Measurements from ENCODE around the gene SLC9A8.

SLC9A8 gene

GRCh38 chr20:49907405-49908257, 95.0 kb downstream of the SLC9A8 start:
- Mint-ChIP-seq H3K36me3 (ENCODE audit: low read depth) (peaks cover 82% of the 10 kb centered on the region), H3K27ac (no peak overlapping the region), H3K27me3 (no peaks in the 10 kb centered on the region), H3K4me1 (ENCODE audit: low read depth) (peaks cover 7% of the 10 kb centered on the region), H3K9me3 (no peaks in the 10 kb centered on the region), H3K4me3 (no peak overlapping the region)
- DNase-seq = no peak

- no peak for DNase-seq
- H3K4me1 Mint-ChIP-seq (ENCODE audit: low read depth) = peaks cover 12% of the 10 kb centered on the region
- H3K9me3 Mint-ChIP-seq = no peaks in the 10 kb centered on the region
- no peak overlapping the region for H3K4me3 Mint-ChIP-seq
- peaks cover 79% of the 10 kb centered on the region for H3K36me3 Mint-ChIP-seq (ENCODE audit: low read depth)
- H3K27me3 Mint-ChIP-seq = no peaks in the 10 kb centered on the region
- H3K27ac Mint-ChIP-seq = no peak overlapping the region
Observed at GRCh38 chr20:49908258-49908565, 95.6 kb downstream of the SLC9A8 start.

- no peak overlapping the region for H3K27ac Mint-ChIP-seq
- H3K4me3 Mint-ChIP-seq = no peak overlapping the region
- H3K9me3 Mint-ChIP-seq = no peaks in the 10 kb centered on the region
- H3K36me3 Mint-ChIP-seq (ENCODE audit: low read depth) = peaks cover 69% of the 10 kb centered on the region
- peaks cover 26% of the 10 kb centered on the region for H3K4me1 Mint-ChIP-seq (ENCODE audit: low read depth)
- DNase-seq = no peak
- no peaks in the 10 kb centered on the region for H3K27me3 Mint-ChIP-seq
Observed at GRCh38 chr20:49909499-49910339, 97.1 kb downstream of the SLC9A8 start.

GRCh38 chr20:49910340-49910706, 97.7 kb downstream of the SLC9A8 start:
- Mint-ChIP-seq H3K36me3 (ENCODE audit: low read depth) (peaks cover 65% of the 10 kb centered on the region), H3K4me1 (ENCODE audit: low read depth) (peaks cover 26% of the 10 kb centered on the region), H3K27ac (no peak overlapping the region)

GRCh38 chr20:49913399-49914047, 100.9 kb downstream of the SLC9A8 start:
- no peaks in the 10 kb centered on the region for H3K9me3 Mint-ChIP-seq
- H3K4me3 Mint-ChIP-seq = peak overlapping the region; percentile 99
- H3K4me1 Mint-ChIP-seq (ENCODE audit: low read depth) = peaks cover 39% of the 10 kb centered on the region
- no peaks in the 10 kb centered on the region for H3K27me3 Mint-ChIP-seq
- DNase-seq = no peak
- H3K36me3 Mint-ChIP-seq (ENCODE audit: low read depth) = peaks cover 41% of the 10 kb centered on the region
- peak overlapping the region; percentile 37 for H3K27ac Mint-ChIP-seq

More at GRCh38 chr20:49910340-49910706, 97.7 kb downstream of the SLC9A8 start:
- Mint-ChIP-seq H3K4me3 (no peak overlapping the region), H3K9me3 (no peaks in the 10 kb centered on the region), H3K27me3 (no peaks in the 10 kb centered on the region)
- no peak for DNase-seq

GRCh38 chr20:49914310-49915117, 101.9 kb downstream of the SLC9A8 start:
- peaks cover 39% of the 10 kb centered on the region for H3K4me1 Mint-ChIP-seq (ENCODE audit: low read depth)
- no peaks in the 10 kb centered on the region for H3K27me3 Mint-ChIP-seq
- peak overlapping the region; percentile 100 for H3K27ac Mint-ChIP-seq
- peaks cover 33% of the 10 kb centered on the region for H3K36me3 Mint-ChIP-seq (ENCODE audit: low read depth)
- no peak for DNase-seq
- H3K4me3 Mint-ChIP-seq = peak overlapping the region; percentile 99
- no peaks in the 10 kb centered on the region for H3K9me3 Mint-ChIP-seq

GRCh38 chr20:49915118-49915379, 102.4 kb downstream of the SLC9A8 start:
- Mint-ChIP-seq H3K36me3 (ENCODE audit: low read depth) (peaks cover 27% of the 10 kb centered on the region), H3K27ac (peak overlapping the region; percentile 100), H3K4me3 (peak overlapping the region; percentile 99), H3K9me3 (no peaks in the 10 kb centered on the region), H3K4me1 (ENCODE audit: low read depth) (peaks cover 39% of the 10 kb centered on the region), H3K27me3 (no peaks in the 10 kb centered on the region)
- no peak for DNase-seq

- peak; percentile 95 for DNase-seq
- Mint-ChIP-seq H3K4me3 (peak within 1 kb of the TSS; percentile 99), H3K27me3 (no peaks in the 10 kb centered on the region), H3K4me1 (ENCODE audit: low read depth) (peaks cover 39% of the 10 kb centered on the region), H3K27ac (peak within 1 kb of the TSS; percentile 100), H3K36me3 (ENCODE audit: low read depth) (peaks cover 22% of the 10 kb centered on the region), H3K9me3 (no peaks in the 10 kb centered on the region)
Observed at GRCh38 chr20:49915380-49916145, 102.9 kb downstream of the SLC9A8 start, which contains the start of gene SPATA2. SPATA2 (minus strand) TSS chr20:49915529; CDS start chr20:49908490, 7,039 bp downstream.

- Mint-ChIP-seq H3K27ac (peak overlapping the region; percentile 100), H3K36me3 (ENCODE audit: low read depth) (peaks cover 18% of the 10 kb centered on the region), H3K27me3 (no peaks in the 10 kb centered on the region), H3K9me3 (no peaks in the 10 kb centered on the region), H3K4me1 (ENCODE audit: low read depth) (peaks cover 36% of the 10 kb centered on the region), H3K4me3 (peak overlapping the region; percentile 99)
- peak; percentile 37 for DNase-seq
Observed at GRCh38 chr20:49916146-49917002, 103.7 kb downstream of the SLC9A8 start.

- H3K27me3 Mint-ChIP-seq = no peaks in the 10 kb centered on the region
- peaks cover 13% of the 10 kb centered on the region for H3K36me3 Mint-ChIP-seq (ENCODE audit: low read depth)
- DNase-seq = no peak
- peaks cover 24% of the 10 kb centered on the region for H3K4me1 Mint-ChIP-seq (ENCODE audit: low read depth)
- no peak overlapping the region for H3K27ac Mint-ChIP-seq
- no peak overlapping the region for H3K4me3 Mint-ChIP-seq
- H3K9me3 Mint-ChIP-seq = no peaks in the 10 kb centered on the region
Observed at GRCh38 chr20:49918446-49918845, 105.8 kb downstream of the SLC9A8 start.

- H3K27me3 Mint-ChIP-seq = no peaks in the 10 kb centered on the region
- H3K27ac Mint-ChIP-seq = no peak overlapping the region
- H3K9me3 Mint-ChIP-seq = no peaks in the 10 kb centered on the region
- H3K4me3 Mint-ChIP-seq = no peak overlapping the region
- peaks cover 19% of the 10 kb centered on the region for H3K4me1 Mint-ChIP-seq (ENCODE audit: low read depth)
- H3K36me3 Mint-ChIP-seq (ENCODE audit: low read depth) = peaks cover 13% of the 10 kb centered on the region
- DNase-seq = no peak
Observed at GRCh38 chr20:49919009-49919408, 106.4 kb downstream of the SLC9A8 start.

- Mint-ChIP-seq H3K9me3 (no peaks in the 10 kb centered on the region), H3K27me3 (no peaks in the 10 kb centered on the region), H3K36me3 (ENCODE audit: low read depth) (peaks cover 11% of the 10 kb centered on the region), H3K4me1 (ENCODE audit: low read depth) (peaks cover 14% of the 10 kb centered on the region), H3K27ac (no peak overlapping the region), H3K4me3 (no peak overlapping the region)
- DNase-seq = no peak
Observed at GRCh38 chr20:49919461-49919860, 106.8 kb downstream of the SLC9A8 start.

- DNase-seq = peak; percentile 7
- H3K4me3 Mint-ChIP-seq = no peak overlapping the region
- H3K27ac Mint-ChIP-seq = no peak overlapping the region
- H3K9me3 Mint-ChIP-seq = no peaks in the 10 kb centered on the region
- H3K27me3 Mint-ChIP-seq = no peaks in the 10 kb centered on the region
- H3K4me1 Mint-ChIP-seq (ENCODE audit: low read depth) = peaks cover 8% of the 10 kb centered on the region
- H3K36me3 Mint-ChIP-seq (ENCODE audit: low read depth) = no peaks in the 10 kb centered on the region
Observed at GRCh38 chr20:49924247-49924646, 111.6 kb downstream of the SLC9A8 start.

Data from activated T-cell treated with anti-CD3 and anti-CD28 coated beads, Interleukin-2, amount 50 U/mL, for 24 hours (primary cell).